ENCODE data around the gene CREG2. TPM values are rescaled to one million over a fixed set of nuclear protein-coding genes. Genes with fewer than 3 reads are reported as not detected.
A peak's percentile ranks its signal among the peaks of the same experiment; 100 is the strongest.
"Not testable (repeated sequence)": the region's sequence is repeated elsewhere in the genome, so short reads cannot be mapped to it uniquely, and the experiment has no call there.

Gene CREG2
- total RNA-seq, 1 experiment from 2014 or later = 119 TPM

- Histone ChIP-seq H3K36me3 (ENCODE audit: control insufficient read depth, insufficient read depth, low read length) (no peaks in the 10 kb centered on the region), H3K9me3 (no peaks in the 10 kb centered on the region), H3K27me3 (replicated peaks; ENCODE audit: control insufficient read depth, insufficient read depth, low read length) (no peaks in the 10 kb centered on the region), H3K4me3 (ENCODE audit: low read depth, low read length) (no peak overlapping the region), H3K4me1 (peaks cover 65% of the 10 kb centered on the region)
- CTCF ChIA-PET = interaction anchor here (1.1 kb wide), 1 partner anchor 13 kb away, joined by 3 read pairs; no protein-coding TSS in a partner anchor
- POLR2A ChIA-PET = no interaction called here
- Mint-ChIP-seq H3K9me3 (ENCODE audit: unreplicated experiment) (no peaks in the 10 kb centered on the region), H3K27ac (ENCODE audit: unreplicated experiment) (peak overlapping the region; percentile 76), H3K4me3 (ENCODE audit: unreplicated experiment) (peak overlapping the region; percentile 22), H3K27me3 (ENCODE audit: insufficient read depth, unreplicated experiment) (no peaks in the 10 kb centered on the region), H3K4me1 (ENCODE audit: low read depth, unreplicated experiment) (peaks cover 47% of the 10 kb centered on the region), H3K36me3 (ENCODE audit: insufficient read depth, unreplicated experiment) (peaks cover 57% of the 10 kb centered on the region)
- intact Hi-C loops (cut with micrococcal nuclease; ENCODE audit: unreplicated experiment) = no loop called here
- no peak for DNase-seq
- TSS peak; percentile 25 for BruUV-seq (replicated peaks)
- TF ChIP-seq, protein P1, sequence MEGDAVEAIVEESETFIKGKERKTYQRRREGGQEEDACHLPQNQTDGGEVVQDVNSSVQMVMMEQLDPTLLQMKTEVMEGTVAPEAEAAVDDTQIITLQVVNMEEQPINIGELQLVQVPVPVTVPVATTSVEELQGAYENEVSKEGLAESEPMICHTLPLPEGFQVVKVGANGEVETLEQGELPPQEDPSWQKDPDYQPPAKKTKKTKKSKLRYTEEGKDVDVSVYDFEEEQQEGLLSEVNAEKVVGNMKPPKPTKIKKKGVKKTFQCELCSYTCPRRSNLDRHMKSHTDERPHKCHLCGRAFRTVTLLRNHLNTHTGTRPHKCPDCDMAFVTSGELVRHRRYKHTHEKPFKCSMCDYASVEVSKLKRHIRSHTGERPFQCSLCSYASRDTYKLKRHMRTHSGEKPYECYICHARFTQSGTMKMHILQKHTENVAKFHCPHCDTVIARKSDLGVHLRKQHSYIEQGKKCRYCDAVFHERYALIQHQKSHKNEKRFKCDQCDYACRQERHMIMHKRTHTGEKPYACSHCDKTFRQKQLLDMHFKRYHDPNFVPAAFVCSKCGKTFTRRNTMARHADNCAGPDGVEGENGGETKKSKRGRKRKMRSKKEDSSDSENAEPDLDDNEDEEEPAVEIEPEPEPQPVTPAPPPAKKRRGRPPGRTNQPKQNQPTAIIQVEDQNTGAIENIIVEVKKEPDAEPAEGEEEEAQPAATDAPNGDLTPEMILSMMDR (IDR thresholded peaks at IDR 0.05; ENCODE audit: insufficient read depth in 1 of 2, low read depth in 1 of 2, low read length in 1 of 2, severe bottlenecking in 1 of 2, unreplicated experiment in 1 of 2) = no peak
Observed at GRCh38 chr2:101355401-101356054, 31.8 kb downstream of the CREG2 start.

GRCh38 chr2:101354420-101355311 lies 32.6 kb downstream of the CREG2 start:
- Histone ChIP-seq H3K9me3 (no peaks in the 10 kb centered on the region), H3K4me3 (ENCODE audit: low read depth, low read length) (no peak overlapping the region), H3K4me1 (peaks cover 68% of the 10 kb centered on the region), H3K27me3 (replicated peaks; ENCODE audit: control insufficient read depth, insufficient read depth, low read length) (no peaks in the 10 kb centered on the region), H3K36me3 (ENCODE audit: control insufficient read depth, insufficient read depth, low read length) (no peaks in the 10 kb centered on the region)
- H3K9me3 Mint-ChIP-seq (ENCODE audit: unreplicated experiment) = no peaks in the 10 kb centered on the region
- H3K27ac Mint-ChIP-seq (ENCODE audit: unreplicated experiment) = peak overlapping the region; percentile 76
- peaks cover 57% of the 10 kb centered on the region for H3K36me3 Mint-ChIP-seq (ENCODE audit: insufficient read depth, unreplicated experiment)
- ChIA-PET CTCF (no interaction called here), POLR2A (no interaction called here)
- intact Hi-C loops (cut with micrococcal nuclease; ENCODE audit: unreplicated experiment) = no loop called here
- no peak for DNase-seq
- TF ChIP-seq, protein P1 (IDR thresholded peaks at IDR 0.05; ENCODE audit: insufficient read depth in 1 of 2, low read depth in 1 of 2, low read length in 1 of 2, severe bottlenecking in 1 of 2, unreplicated experiment in 1 of 2) = no peak
- no peak overlapping the region for H3K4me3 Mint-ChIP-seq (ENCODE audit: unreplicated experiment)
- no TSS peak for BruUV-seq (replicated peaks)
- no peaks in the 10 kb centered on the region for H3K27me3 Mint-ChIP-seq (ENCODE audit: insufficient read depth, unreplicated experiment)
- peaks cover 48% of the 10 kb centered on the region for H3K4me1 Mint-ChIP-seq (ENCODE audit: low read depth, unreplicated experiment)

DNA sequence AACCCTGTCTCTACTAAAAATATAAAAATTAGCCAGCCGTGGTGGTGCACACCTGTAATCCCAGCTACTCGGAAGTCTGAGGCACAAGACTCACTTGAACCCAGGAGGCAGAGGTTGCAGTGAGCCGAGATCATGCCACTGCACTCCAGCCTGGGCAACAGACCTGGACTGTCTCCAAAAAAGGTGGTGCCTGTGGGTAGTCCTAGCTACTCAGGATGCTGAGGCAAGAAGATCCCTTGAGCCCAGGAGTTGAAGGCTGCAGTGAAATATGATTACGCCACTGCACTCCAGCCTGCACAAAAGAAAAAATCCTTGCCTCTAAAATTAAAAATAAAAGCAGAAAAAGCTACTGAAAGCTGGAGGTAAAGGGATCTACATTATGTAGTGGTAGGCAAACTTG lies 34.7 kb downstream of the CREG2 start:
- H3K4me3 Mint-ChIP-seq (ENCODE audit: unreplicated experiment); CTCF ChIA-PET; H3K27me3 Mint-ChIP-seq (ENCODE audit: insufficient read depth, unreplicated experiment); H3K36me3 ChIP-seq (ENCODE audit: control insufficient read depth, insufficient read depth, low read length); intact Hi-C loops (cut with micrococcal nuclease; ENCODE audit: unreplicated experiment); DNase-seq; H3K27me3 ChIP-seq (replicated peaks; ENCODE audit: control insufficient read depth, insufficient read depth, low read length); H3K4me3 ChIP-seq (ENCODE audit: low read depth, low read length); H3K9me3 Mint-ChIP-seq (ENCODE audit: unreplicated experiment); BruUV-seq (replicated peaks); H3K27ac Mint-ChIP-seq (ENCODE audit: unreplicated experiment); H3K9me3 ChIP-seq; POLR2A ChIA-PET: not testable (repeated sequence)
- Mint-ChIP-seq H3K36me3 (ENCODE audit: insufficient read depth, unreplicated experiment) (peaks cover 50% of the 10 kb centered on the region), H3K4me1 (ENCODE audit: low read depth, unreplicated experiment) (peaks cover 54% of the 10 kb centered on the region)
- peaks cover 70% of the 10 kb centered on the region for H3K4me1 ChIP-seq
